ENCODE results near the gene LETM1. TPM values are rescaled to one million over a fixed set of nuclear protein-coding genes. Genes with fewer than 3 reads are reported as not detected.
A peak's percentile ranks its signal among the peaks of the same experiment; 100 is the strongest.
"Not testable (repeated sequence)": the region's sequence is repeated elsewhere in the genome, so short reads cannot be mapped to it uniquely, and the experiment has no call there.

Gene LETM1
- total RNA-seq, 1 donor from 2014 or later, result 39.2 TPM

GRCh38 chr4:1852904-1853623 lies 2.9 kb downstream of the LETM1 start:
- DNase-seq (ENCODE audit: low read depth), result no peak

- peak; percentile 42 for DNase-seq (ENCODE audit: low read depth)
Measured at GRCh38 chr4:1851575-1852410, 4.2 kb downstream of the LETM1 start.

GRCh38 chr4:1851160-1851559 lies 4.8 kb downstream of the LETM1 start:
- DNase-seq (ENCODE audit: low read depth), result no peak

GRCh38 chr4:1850276-1850675 lies 5.7 kb downstream of the LETM1 start:
- no peak for DNase-seq (ENCODE audit: low read depth)

GRCh38 chr4:1846580-1846979 lies 9.4 kb downstream of the LETM1 start:
- DNase-seq (ENCODE audit: low read depth), result no peak

GRCh38 chr4:1844618-1845017 lies 11.3 kb downstream of the LETM1 start:
- not testable (repeated sequence) for DNase-seq (ENCODE audit: low read depth)

- DNase-seq (ENCODE audit: low read depth), result no peak
Measured at GRCh38 chr4:1843852-1844251, 12.1 kb downstream of the LETM1 start.

GRCh38 chr4:1842993-1843448 lies 12.9 kb downstream of the LETM1 start:
- DNase-seq (ENCODE audit: low read depth), result peak; percentile 63

- DNase-seq (ENCODE audit: low read depth), result no peak
Measured at GRCh38 chr4:1842339-1842895, 13.5 kb downstream of the LETM1 start.

- DNase-seq (ENCODE audit: low read depth), result no peak
Measured at GRCh38 chr4:1841887-1842210, 14.1 kb downstream of the LETM1 start.

GRCh38 chr4:1841201-1841886 lies 14.6 kb downstream of the LETM1 start:
- DNase-seq (ENCODE audit: low read depth), result no peak

GRCh38 chr4:1839282-1839681 lies 16.7 kb downstream of the LETM1 start:
- no peak for DNase-seq (ENCODE audit: low read depth)

- no peak for DNase-seq (ENCODE audit: low read depth)
Measured at GRCh38 chr4:1837069-1837468, 18.9 kb downstream of the LETM1 start.

- no peak for DNase-seq (ENCODE audit: low read depth)
Measured at GRCh38 chr4:1836650-1837049, 19.3 kb downstream of the LETM1 start.

GRCh38 chr4:1835836-1836235 lies 20.1 kb downstream of the LETM1 start:
- DNase-seq (ENCODE audit: low read depth), result not testable (repeated sequence)

- peak; percentile 66 for DNase-seq (ENCODE audit: low read depth)
Measured at GRCh38 chr4:1834047-1834775, 21.7 kb downstream of the LETM1 start.

GRCh38 chr4:1833307-1834046 lies 22.5 kb downstream of the LETM1 start:
- DNase-seq (ENCODE audit: low read depth), result no peak

GRCh38 chr4:1832690-1833089 lies 23.3 kb downstream of the LETM1 start:
- no peak for DNase-seq (ENCODE audit: low read depth)

GRCh38 chr4:1831331-1831730 lies 24.6 kb downstream of the LETM1 start:
- no peak for DNase-seq (ENCODE audit: low read depth)

GRCh38 chr4:1830642-1831228 lies 25.2 kb downstream of the LETM1 start:
- DNase-seq (ENCODE audit: low read depth), result no peak
